ENCODE data around the gene CFAP46. TPM values are rescaled to one million over a fixed set of nuclear protein-coding genes. Genes with fewer than 3 reads are reported as not detected.
A peak's percentile ranks its signal among the peaks of the same experiment; 100 is the strongest.
"Not testable (repeated sequence)": the region's sequence is repeated elsewhere in the genome, so short reads cannot be mapped to it uniquely, and the experiment has no call there.

Gene CFAP46
- total and polyA plus RNA-seq, 10 donors = 0.03 to 1.1 (median 0.12) TPM; not detected in 2

- WGBS, 5 donors = 66 to 85% (median 70%) methylated on average over 13 to 23 of the region's 23 CpGs
- intact Hi-C loops (cut with DNase I; ENCODE audit: low total_unique reads) = no loop called here
- no peaks in the 10 kb centered on the region for H3K36me3 ChIP-seq
Measured at GRCh38 chr10:132958883-132959558, 16.7 kb upstream of the CFAP46 start.

GRCh38 chr10:132957981-132958882, 15.9 kb upstream of the CFAP46 start:
- Histone ChIP-seq H3K36me3 (no peaks in the 10 kb centered on the region), H3K27ac (no peak overlapping the region), H3K4me1 (peaks cover 0 to 29% (median 13%) of the 10 kb centered on the region in 6 donors), H3K27me3 (replicated peaks in 1 of 7) (peaks cover 0 to 51% (median 4%) of the 10 kb centered on the region in 7 donors), H3K9me3 (no peaks in the 10 kb centered on the region), H3K4me3 (no peak overlapping the region)
- DNase-seq = peak; percentile 63
- 80 to 93% (median 81%) methylated on average over 18 to 34 of the region's 34 CpGs for WGBS, 5 donors
- TF ChIP-seq POLR2A (IDR thresholded peaks at IDR 0.05) (no peak), CTCF (IDR thresholded peaks at IDR 0.05 in 8 of 11, conservative IDR thresholded peaks at IDR 0.05 in 3 of 11) (no peak), POLR2AphosphoS5 (IDR thresholded peaks at IDR 0.05) (no peak)
- intact Hi-C loops (cut with DNase I; ENCODE audit: low total_unique reads) = no loop called here

More at GRCh38 chr10:132958883-132959558, 16.7 kb upstream of the CFAP46 start:
- Histone ChIP-seq H3K4me1 (peaks cover 0 to 29% (median 13%) of the 10 kb centered on the region in 6 donors), H3K27ac (no peak overlapping the region), H3K27me3 (replicated peaks in 1 of 7) (peaks cover 0 to 55% (median 0%) of the 10 kb centered on the region in 7 donors), H3K4me3 (no peak overlapping the region), H3K9me3 (no peaks in the 10 kb centered on the region)
- TF ChIP-seq POLR2A (IDR thresholded peaks at IDR 0.05) (no peak), CTCF (IDR thresholded peaks at IDR 0.05 in 8 of 11, conservative IDR thresholded peaks at IDR 0.05 in 3 of 11) (no peak), POLR2AphosphoS5 (IDR thresholded peaks at IDR 0.05) (peak in 1 of 3 donors; percentile 29)
- peak; percentile 74 for DNase-seq

- no peaks in the 10 kb centered on the region for H3K9me3 ChIP-seq
- peaks cover 0 to 21% (median 6%) of the 10 kb centered on the region in 6 donors for H3K4me1 ChIP-seq
- intact Hi-C loops (cut with DNase I; ENCODE audit: low total_unique reads) = no loop called here
- 88 to 94% (median 91%) methylated on average over 8 to 10 of the region's 10 CpGs for WGBS, 5 donors
- no peak overlapping the region for H3K27ac ChIP-seq
- TF ChIP-seq CTCF (IDR thresholded peaks at IDR 0.05 in 8 of 11, conservative IDR thresholded peaks at IDR 0.05 in 3 of 11) = no peak
- TF ChIP-seq POLR2AphosphoS5 (IDR thresholded peaks at IDR 0.05) = no peak
- H3K27me3 ChIP-seq (replicated peaks in 1 of 7) = peaks cover 0 to 56% (median 6%) of the 10 kb centered on the region in 7 donors
- H3K36me3 ChIP-seq = no peaks in the 10 kb centered on the region
- H3K4me3 ChIP-seq = no peak overlapping the region
- peak; percentile 70 for DNase-seq
Measured at GRCh38 chr10:132957131-132957530, 14.8 kb upstream of the CFAP46 start.

GRCh38 chr10:132956259-132956658, 13.9 kb upstream of the CFAP46 start:
- H3K4me3 ChIP-seq; intact Hi-C loops (cut with DNase I; ENCODE audit: low total_unique reads); H3K36me3 ChIP-seq; DNase-seq; H3K27ac ChIP-seq; H3K9me3 ChIP-seq: not testable (repeated sequence)
- H3K27me3 ChIP-seq (replicated peaks in 1 of 7) = peaks cover 0 to 57% (median 6%) of the 10 kb centered on the region in 7 donors
- H3K4me1 ChIP-seq = peaks cover 0 to 14% (median 0%) of the 10 kb centered on the region in 6 donors
- 90 to 99% (median 94%) methylated on average over 3 to 4 of the region's 4 CpGs for WGBS, 5 donors

Data from spleen (tissue), 11 donors.